Erythroblast (primary cell): ENCODE measurements around the gene RAD51B.

Source experiments
- GATA1 ChIP-seq: IDR thresholded peaks from 2 replicates; pipeline ENCODE4 v1.6.1; 2011; ENCODE audit warnings: low read depth, mild to moderate bottlenecking, control low read depth, low read length, moderate library complexity
- POLR2A ChIP-seq: IDR thresholded peaks from 2 replicates; pipeline ENCODE4 v1.6.1; 2011; ENCODE audit warnings: mild to moderate bottlenecking, low read length

DNA sequence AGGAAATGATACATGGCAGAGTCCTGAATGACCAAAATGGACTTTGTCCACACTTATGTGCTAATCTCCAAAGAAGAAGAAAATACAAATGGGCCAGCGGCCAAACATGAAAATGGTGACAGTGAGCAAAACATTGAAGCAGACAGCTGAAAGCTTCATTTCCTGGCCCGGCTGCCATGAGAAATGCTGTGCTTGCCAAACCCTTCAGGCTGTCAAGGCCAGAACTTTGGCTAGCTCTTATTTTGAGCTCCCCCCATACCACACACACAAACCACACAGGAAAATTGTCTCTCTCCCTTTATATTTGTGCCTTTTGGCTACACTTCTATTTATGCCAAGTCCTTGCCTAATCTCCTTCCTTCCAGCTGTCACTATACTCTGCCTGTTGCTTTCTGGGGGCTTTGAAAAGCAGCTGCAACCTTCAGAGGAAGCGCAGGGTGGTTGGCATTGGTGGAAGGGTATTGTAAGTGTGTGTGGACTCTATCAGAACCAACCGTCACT, 323.8 kb downstream of the RAD51B start:
- TF ChIP-seq POLR2A, result no peak
- TF ChIP-seq GATA1, result no peak
